ENCODE measurements around the gene CACNA1G.

DNA sequence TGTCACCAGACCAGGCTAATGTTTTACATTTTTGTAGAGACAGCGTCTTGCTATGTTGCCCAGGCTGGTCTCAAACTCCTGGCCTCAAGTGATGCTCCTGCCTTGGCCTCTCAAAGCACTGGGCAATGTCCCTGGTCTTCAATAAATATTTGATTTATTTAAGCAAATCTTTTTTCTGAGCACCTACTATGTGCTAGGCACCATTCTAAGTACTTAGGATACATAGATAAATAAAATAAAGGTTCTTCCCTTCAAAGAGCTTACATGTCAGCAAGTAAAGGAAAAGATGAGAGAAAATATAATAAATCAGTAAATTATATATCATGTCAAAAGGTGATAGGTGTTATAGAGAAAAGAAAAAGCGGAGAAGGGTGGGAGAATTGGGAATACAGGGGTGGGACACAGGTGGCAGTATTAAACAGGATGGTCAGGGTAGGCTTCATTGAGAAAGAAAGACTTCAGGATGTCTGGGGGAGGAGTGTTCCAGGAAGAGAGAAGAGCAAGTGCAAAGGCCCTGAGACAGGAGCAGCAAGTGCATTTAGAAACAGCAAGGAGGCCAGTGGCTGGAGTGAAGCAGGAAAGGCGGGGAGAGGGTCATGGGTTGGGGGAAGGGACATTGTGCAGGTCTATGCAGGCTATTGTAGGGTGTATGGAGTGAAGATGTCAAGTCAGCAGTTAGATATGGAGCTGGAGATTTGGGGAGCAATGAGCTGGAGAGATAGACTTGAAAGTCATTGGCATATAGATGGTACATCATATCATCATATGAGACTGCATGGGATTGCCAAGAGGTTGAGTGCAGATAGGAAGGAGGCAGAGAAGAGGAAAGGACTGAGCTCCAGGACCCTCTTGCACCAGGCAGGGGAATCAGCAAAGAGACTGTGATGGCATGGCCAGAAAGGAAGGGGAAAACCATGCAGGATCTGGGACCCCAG is 85.5 kb downstream of the CACNA1G start:
- TF ChIP-seq, protein P1, sequence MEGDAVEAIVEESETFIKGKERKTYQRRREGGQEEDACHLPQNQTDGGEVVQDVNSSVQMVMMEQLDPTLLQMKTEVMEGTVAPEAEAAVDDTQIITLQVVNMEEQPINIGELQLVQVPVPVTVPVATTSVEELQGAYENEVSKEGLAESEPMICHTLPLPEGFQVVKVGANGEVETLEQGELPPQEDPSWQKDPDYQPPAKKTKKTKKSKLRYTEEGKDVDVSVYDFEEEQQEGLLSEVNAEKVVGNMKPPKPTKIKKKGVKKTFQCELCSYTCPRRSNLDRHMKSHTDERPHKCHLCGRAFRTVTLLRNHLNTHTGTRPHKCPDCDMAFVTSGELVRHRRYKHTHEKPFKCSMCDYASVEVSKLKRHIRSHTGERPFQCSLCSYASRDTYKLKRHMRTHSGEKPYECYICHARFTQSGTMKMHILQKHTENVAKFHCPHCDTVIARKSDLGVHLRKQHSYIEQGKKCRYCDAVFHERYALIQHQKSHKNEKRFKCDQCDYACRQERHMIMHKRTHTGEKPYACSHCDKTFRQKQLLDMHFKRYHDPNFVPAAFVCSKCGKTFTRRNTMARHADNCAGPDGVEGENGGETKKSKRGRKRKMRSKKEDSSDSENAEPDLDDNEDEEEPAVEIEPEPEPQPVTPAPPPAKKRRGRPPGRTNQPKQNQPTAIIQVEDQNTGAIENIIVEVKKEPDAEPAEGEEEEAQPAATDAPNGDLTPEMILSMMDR (IDR thresholded peaks at IDR 0.05) = no peak
- no peak for TF ChIP-seq EZH2 (IDR thresholded peaks at IDR 0.05)
- no peak for TF ChIP-seq EZH2phosphoT487 (IDR thresholded peaks at IDR 0.05)
